Lower lobe of right lung (tissue), 2 donors: ENCODE measurements around the gene ATXN3L. TPM values are rescaled to one million over a fixed set of nuclear protein-coding genes. Genes with fewer than 3 reads are reported as not detected.

Experiments
- ATAC-seq, 2 donors: fragments of 200-7000 bp; cut with Tn5 transposase; one replicate each; pipeline ENCODE4 v1.9.1; 2020 to 2022; ENCODE audit warnings: mild to moderate bottlenecking in 2 of 2, moderate library complexity in 2 of 2
- DNase-seq: peaks from one replicate; pipeline ENCODE4 v3.0.0-alpha.2; 2020
- H3K27ac ChIP-seq: fragments of 200-600 bp; one replicate; pipeline ENCODE4 v1.8.0; 2022
- H3K27me3 ChIP-seq: fragments of 200-600 bp; one replicate; pipeline ENCODE4 v1.8.0; 2022; ENCODE audit warnings: low read depth
- H3K36me3 ChIP-seq: fragments of 200-600 bp; one replicate; pipeline ENCODE4 v1.8.0; 2022; ENCODE audit warnings: mild to moderate bottlenecking
- H3K4me1 ChIP-seq: fragments of 200-600 bp; one replicate; pipeline ENCODE4 v1.8.0; 2022
- H3K4me3 ChIP-seq: fragments of 200-600 bp; one replicate; pipeline ENCODE4 v1.8.0; 2022; ENCODE audit warnings: mild to moderate bottlenecking
- H3K9me3 ChIP-seq: fragments of 200-600 bp; one replicate; pipeline ENCODE4 v1.8.0; 2022
- CTCF ChIP-seq: fragments of 200-600 bp; IDR thresholded peaks from one replicate; pipeline ENCODE4 v1.8.0; 2022; ENCODE audit warnings: antibody characterized with exemption, mild to moderate bottlenecking
- intact Hi-C: fragments of 100-400 bp; cut with DNase I; formaldehyde crosslinking; loops from one replicate; pipeline ENCODE4 v1.11.0; 2022
- total RNA-seq: library from RNA; stranded (reverse); fragmentation: NEBNext Ultra II Directional; extraction: Animal tissue kit (Norgen Biotek cat#: 25700); gene quantifications from one replicate; pipeline ENCODE4 v1.2.1, GENCODE V29; 2021
- donor health status: DM: no; HTN: yes; CAD: no; lungs with severe emphysema.

ATXN3L gene
- total RNA-seq, 1 donor from 2014 or later, result not detected

GRCh38 chrX:13364230-13364857 is 44.5 kb upstream of the ATXN3L start:
- Histone ChIP-seq H3K36me3 (no peaks in the 10 kb centered on the region), H3K27ac (no peak overlapping the region), H3K27me3 (no peaks in the 10 kb centered on the region), H3K9me3 (no peaks in the 10 kb centered on the region), H3K4me1 (no peaks in the 10 kb centered on the region), H3K4me3 (no peak overlapping the region)
- no peak for TF ChIP-seq CTCF
- intact Hi-C loops, result no loop called here
- no peak for ATAC-seq
- no peak for DNase-seq

GRCh38 chrX:13360146-13360545 is 40.3 kb upstream of the ATXN3L start:
- no peaks in the 10 kb centered on the region for H3K4me1 ChIP-seq
- no peak for TF ChIP-seq CTCF
- no peaks in the 10 kb centered on the region for H3K9me3 ChIP-seq
- no peaks in the 10 kb centered on the region for H3K36me3 ChIP-seq
- no peaks in the 10 kb centered on the region for H3K27me3 ChIP-seq
- intact Hi-C loops, result no loop called here
- ATAC-seq, result no peak
- H3K4me3 ChIP-seq, result no peak overlapping the region
- DNase-seq, result no peak
- H3K27ac ChIP-seq, result no peak overlapping the region

- DNase-seq, result no peak
- no peak for ATAC-seq
- TF ChIP-seq CTCF, result no peak
- H3K36me3 ChIP-seq, result no peaks in the 10 kb centered on the region
- H3K9me3 ChIP-seq, result no peaks in the 10 kb centered on the region
- no peaks in the 10 kb centered on the region for H3K4me1 ChIP-seq
- H3K27ac ChIP-seq, result no peak overlapping the region
- intact Hi-C loops, result no loop called here
- no peaks in the 10 kb centered on the region for H3K27me3 ChIP-seq
- H3K4me3 ChIP-seq, result no peak overlapping the region
Measured at GRCh38 chrX:13357925-13358324, 38.1 kb upstream of the ATXN3L start.

- DNase-seq (no peak), ATAC-seq (no peak)
- Histone ChIP-seq H3K9me3 (no peaks in the 10 kb centered on the region), H3K4me3 (no peak overlapping the region), H3K36me3 (no peaks in the 10 kb centered on the region), H3K27me3 (no peaks in the 10 kb centered on the region), H3K4me1 (no peaks in the 10 kb centered on the region), H3K27ac (no peak overlapping the region)
- intact Hi-C loops, result no loop called here
- TF ChIP-seq CTCF, result no peak
Measured at GRCh38 chrX:13346646-13347045, 26.8 kb upstream of the ATXN3L start.

- no peak overlapping the region for H3K4me3 ChIP-seq
- DNase-seq, result no peak
- TF ChIP-seq CTCF, result no peak
- intact Hi-C loops, result no loop called here
- no peaks in the 10 kb centered on the region for H3K9me3 ChIP-seq
- H3K27me3 ChIP-seq, result no peaks in the 10 kb centered on the region
- no peaks in the 10 kb centered on the region for H3K36me3 ChIP-seq
- ATAC-seq, result no peak
- H3K27ac ChIP-seq, result no peak overlapping the region
- no peaks in the 10 kb centered on the region for H3K4me1 ChIP-seq
Measured at GRCh38 chrX:13345438-13345837, 25.6 kb upstream of the ATXN3L start.

GRCh38 chrX:13345037-13345436 is 25.2 kb upstream of the ATXN3L start:
- no peak for TF ChIP-seq CTCF

More at GRCh38 chrX:13345037-13345436, 25.2 kb upstream of the ATXN3L start:
- Histone ChIP-seq H3K36me3 (no peaks in the 10 kb centered on the region), H3K4me1 (no peaks in the 10 kb centered on the region), H3K27me3 (no peaks in the 10 kb centered on the region), H3K9me3 (no peaks in the 10 kb centered on the region), H3K27ac (no peak overlapping the region), H3K4me3 (no peak overlapping the region)
- DNase-seq, result no peak
- no peak for ATAC-seq
- intact Hi-C loops, result no loop called here
